Tibial nerve (tissue), 4 donors: ENCODE results near the gene CCL16. TPM values are rescaled to one million over a fixed set of nuclear protein-coding genes. Genes with fewer than 3 reads are reported as not detected.
"Not testable (repeated sequence)": the region's sequence is repeated elsewhere in the genome, so short reads cannot be mapped to it uniquely, and the experiment has no call there.

ENCODE experiments used
- DNase-seq, 2 donors: peaks; one replicate each; pipeline ENCODE4 v3.0.0-alpha.2; 2019; ENCODE audit warnings: low spot score in 2 of 2
- H3K27ac ChIP-seq, 4 donors: fragments of 200-600 bp; sonication (generic) in 3 of 4; one replicate each; pipeline ENCODE4 v1.5.1; 2017 to 2019; ENCODE audit warnings: mild to moderate bottlenecking in 1 of 4
- H3K27me3 ChIP-seq, 2 donors: fragments of 200-600 bp; sonication (generic) in 1 of 2; one replicate each; pipeline versions ENCODE4 v1.5.1 to v1.6.0; 2017 to 2019
- H3K36me3 ChIP-seq, 3 donors: fragments of 200-600 bp; sonication (generic); one replicate each; pipeline ENCODE4 v1.5.1; 2018 to 2019
- H3K4me1 ChIP-seq, 4 donors: fragments of 200-600 bp; sonication (generic) in 3 of 4; one replicate each; pipeline ENCODE4 v1.5.1; 2017 to 2019
- H3K4me3 ChIP-seq, 4 donors: fragments of 200-600 bp; sonication (generic) in 3 of 4; one replicate each; pipeline ENCODE4 v1.5.1; 2017 to 2019; ENCODE audit warnings: mild to moderate bottlenecking in 1 of 4, moderate library complexity in 1 of 4
- H3K9me3 ChIP-seq, 4 donors: fragments of 200-600 bp; sonication (generic) in 3 of 4; one replicate each; pipeline ENCODE4 v1.5.1; 2017 to 2019
- CTCF ChIP-seq, 5 experiments: fragments of 200-600 bp in 3 of 5; fragments of 450-650 bp in 2 of 5; sonication (generic) in 3 of 5; IDR thresholded peaks; one replicate each; pipeline ENCODE4 v1.5.1; 2016 to 2019; ENCODE audit warnings: antibody characterized with exemption in 5 of 5, mild to moderate bottlenecking in 3 of 5, moderate library complexity in 2 of 5
- EP300 ChIP-seq, 2 donors: sonication (generic); formaldehyde crosslinking; IDR thresholded peaks; one replicate each; pipeline ENCODE4 v1.6.1; 2017; ENCODE audit warnings: antibody characterized with exemption in 2 of 2, mild to moderate bottlenecking in 1 of 2
- POLR2A ChIP-seq, 2 donors: fragments of 450-650 bp; IDR thresholded peaks; one replicate each; pipeline ENCODE4 v1.6.1; 2017; ENCODE audit warnings: antibody characterized with exemption in 2 of 2, mild to moderate bottlenecking in 2 of 2, moderate library complexity in 2 of 2
- WGBS, 2 donors: methylation state at CpG; one replicate each; pipeline ENCODE4 v1.1.5; 2018; 5-methylcytosine and 5-hydroxymethylcytosine counted together
- total RNA-seq, 4 donors: library from RNA; depleted of rRNA; stranded (reverse); fragments of >200 nt; gene quantifications; one replicate each; pipeline ENCODE4 v1.1.0, GENCODE V29; 2016

Gene CCL16
- total RNA-seq, 4 donors from 2014 or later: not detected

GRCh38 chr17:36017799-36018198 lies 36.5 kb upstream of the CCL16 start, which contains the start of gene CCL23:
TSS of gene CCL23 (minus strand) at chr17:36017972. CDS start at chr17:36017897, 75 bp downstream.
- H3K27me3 ChIP-seq: no peaks in the 10 kb centered on the region
- peaks cover 0 to 6% (median 0%) of the 10 kb centered on the region in 4 donors for H3K9me3 ChIP-seq
- H3K4me1 ChIP-seq: no peaks in the 10 kb centered on the region
- no peaks in the 10 kb centered on the region for H3K36me3 ChIP-seq
- H3K27ac ChIP-seq: no peak within 1 kb of the TSS
- no peak within 1 kb of the TSS for H3K4me3 ChIP-seq
- no peak for TF ChIP-seq POLR2A (IDR thresholded peaks at IDR 0.05)
- TF ChIP-seq EP300 (IDR thresholded peaks at IDR 0.05): peak in 1 of 2 donors; percentile 18
- WGBS, 2 donors: 15 to 18% methylated on average over 6 of the region's 6 CpGs
- no peak for DNase-seq

- WGBS, 2 donors: 90 to 94% methylated on average over 2 of the region's 2 CpGs
- no peak overlapping the region for H3K4me3 ChIP-seq
- H3K27ac ChIP-seq: no peak overlapping the region
- no peaks in the 10 kb centered on the region for H3K36me3 ChIP-seq
- TF ChIP-seq CTCF (IDR thresholded peaks at IDR 0.05) (no peak), EP300 (IDR thresholded peaks at IDR 0.05) (no peak), POLR2A (IDR thresholded peaks at IDR 0.05) (no peak)
- no peak for DNase-seq
- H3K9me3 ChIP-seq: peaks cover 0 to 18% (median 0%) of the 10 kb centered on the region in 4 donors
- H3K27me3 ChIP-seq: no peaks in the 10 kb centered on the region
- no peaks in the 10 kb centered on the region for H3K4me1 ChIP-seq
Measured at GRCh38 chr17:36016555-36016954, 35.3 kb upstream of the CCL16 start.

- peaks cover 0 to 24% (median 0%) of the 10 kb centered on the region in 4 donors for H3K9me3 ChIP-seq
- not testable (repeated sequence) for H3K36me3 ChIP-seq, H3K27me3 ChIP-seq, H3K27ac ChIP-seq, DNase-seq, H3K4me3 ChIP-seq, H3K4me1 ChIP-seq
- 91 to 95% methylated on average over 4 of the region's 4 CpGs for WGBS, 2 donors
Measured at GRCh38 chr17:36015895-36016294, 34.6 kb upstream of the CCL16 start.

GRCh38 chr17:36014946-36015345 lies 33.6 kb upstream of the CCL16 start:
- TF ChIP-seq POLR2A (IDR thresholded peaks at IDR 0.05) (no peak), CTCF (IDR thresholded peaks at IDR 0.05) (no peak), EP300 (IDR thresholded peaks at IDR 0.05) (no peak)
- DNase-seq: no peak
- Histone ChIP-seq H3K9me3 (peaks cover 0 to 34% (median 0%) of the 10 kb centered on the region in 4 donors), H3K36me3 (no peaks in the 10 kb centered on the region), H3K4me3 (no peak overlapping the region), H3K27me3 (no peaks in the 10 kb centered on the region), H3K4me1 (no peaks in the 10 kb centered on the region), H3K27ac (no peak overlapping the region)
- WGBS, 2 donors: 60 to 67% methylated on average over 5 of the region's 5 CpGs

- H3K36me3 ChIP-seq: no peaks in the 10 kb centered on the region
- 80 to 86% methylated on average over 2 of the region's 2 CpGs for WGBS, 2 donors
- no peaks in the 10 kb centered on the region for H3K27me3 ChIP-seq
- no peak for DNase-seq
- H3K9me3 ChIP-seq: peaks cover 0 to 58% (median 0%) of the 10 kb centered on the region in 4 donors
- H3K4me3 ChIP-seq: no peak overlapping the region
- no peak overlapping the region for H3K27ac ChIP-seq
- H3K4me1 ChIP-seq: no peaks in the 10 kb centered on the region
- no peak for TF ChIP-seq POLR2A (IDR thresholded peaks at IDR 0.05)
- TF ChIP-seq EP300 (IDR thresholded peaks at IDR 0.05): no peak
- no peak for TF ChIP-seq CTCF (IDR thresholded peaks at IDR 0.05)
Measured at GRCh38 chr17:36011201-36011600, 29.9 kb upstream of the CCL16 start.

GRCh38 chr17:36008998-36009665 lies 27.8 kb upstream of the CCL16 start:
- H3K27ac ChIP-seq: no peak overlapping the region
- 83 to 84% methylated on average over 14 of the region's 14 CpGs for WGBS, 2 donors
- H3K9me3 ChIP-seq: peaks cover 0 to 58% (median 0%) of the 10 kb centered on the region in 4 donors
- H3K36me3 ChIP-seq: no peaks in the 10 kb centered on the region
- H3K27me3 ChIP-seq: no peaks in the 10 kb centered on the region
- peak in 1 of 5 experiments; percentile 6 for TF ChIP-seq CTCF (IDR thresholded peaks at IDR 0.05)
- TF ChIP-seq EP300 (IDR thresholded peaks at IDR 0.05): no peak
- H3K4me3 ChIP-seq: no peak overlapping the region
- no peaks in the 10 kb centered on the region for H3K4me1 ChIP-seq
- DNase-seq: no peak
